Pons (tissue), 1 donor: ENCODE measurements around the gene ZNF808.
"Not testable (repeated sequence)": the region's sequence is repeated elsewhere in the genome, so short reads cannot be mapped to it uniquely, and the experiment has no call there.

Experiments used
- DNase-seq: peaks from one replicate; pipeline ENCODE4 v3.0.0-alpha.2; 2016; ENCODE audit warnings: low spot score

Gene ZNF808

DNA sequence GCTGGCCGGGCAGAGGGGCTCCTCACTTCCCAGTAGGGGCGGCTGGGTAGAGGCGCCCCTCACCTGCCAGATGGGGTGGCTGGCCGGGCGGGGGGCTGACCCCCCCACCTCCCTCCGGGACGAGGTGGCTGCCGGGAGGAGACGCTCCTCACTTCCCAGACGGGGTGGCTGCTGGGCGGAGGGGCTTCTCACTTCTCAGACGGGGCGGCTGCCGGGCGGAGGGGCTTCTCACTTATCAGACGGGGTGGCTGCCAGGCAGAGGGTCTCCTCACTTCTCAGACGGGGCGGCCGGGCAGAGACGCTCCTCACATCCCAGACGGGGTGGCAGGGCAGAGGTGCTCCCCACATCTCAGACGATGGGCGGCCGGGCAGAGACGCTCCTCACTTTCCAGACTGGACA, 66.0 kb downstream of the ZNF808 start:
- not testable (repeated sequence) for DNase-seq

GRCh38 chr19:52599241-52599640, 71.8 kb downstream of the ZNF808 start:
- DNase-seq: no peak

- no peak for DNase-seq
Observed at GRCh38 chr19:52600639-52601024, 73.2 kb downstream of the ZNF808 start.

DNA sequence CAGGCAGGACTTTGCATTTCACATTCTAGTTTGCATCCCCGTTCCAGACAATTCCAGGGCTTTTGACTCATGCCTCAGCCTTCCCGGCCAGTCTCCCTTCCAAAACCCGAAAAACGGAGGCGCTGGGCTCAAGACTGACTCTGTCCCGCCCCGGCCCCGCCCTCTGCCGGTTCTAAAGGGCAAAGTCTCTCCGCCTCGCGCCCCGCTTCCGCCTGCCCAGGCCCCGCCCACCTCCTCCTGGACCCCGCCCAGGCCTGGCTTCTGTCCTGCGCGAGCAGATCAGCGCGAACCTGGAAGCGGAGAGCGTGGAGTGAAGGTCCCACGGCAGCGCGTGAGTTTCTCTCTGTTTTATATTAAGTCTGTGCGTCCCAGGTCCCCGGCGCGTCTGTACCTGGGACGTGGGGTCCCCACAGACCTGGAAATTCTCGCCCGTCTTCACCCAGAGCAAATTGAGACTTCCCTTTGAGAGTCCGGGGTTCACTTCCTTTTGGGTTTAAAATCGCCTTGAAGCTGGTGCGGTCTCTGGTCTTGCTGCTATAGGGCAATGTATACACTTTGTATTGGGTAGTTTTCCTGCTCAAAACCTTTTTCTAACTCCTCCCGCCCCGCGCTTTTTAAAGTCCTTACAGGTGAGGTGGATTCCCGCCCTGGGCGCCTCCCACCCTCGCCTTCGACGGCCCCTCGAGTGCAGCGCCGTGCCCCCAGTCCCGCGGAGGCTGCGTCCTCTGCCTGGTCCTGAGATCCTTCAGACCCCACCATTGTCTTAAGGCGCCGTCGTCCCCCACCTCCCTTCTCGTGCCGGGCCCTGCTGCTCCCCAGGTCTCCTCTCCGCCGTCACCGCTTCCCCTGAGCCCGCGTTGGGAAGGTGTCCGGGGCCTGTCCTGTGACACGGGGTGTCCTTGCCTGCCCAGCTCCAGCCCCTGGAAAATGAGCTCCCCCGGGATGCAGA, 73.8 kb downstream of the ZNF808 start:
- DNase-seq: peak; percentile 70

- DNase-seq: peak; percentile 9
Observed at GRCh38 chr19:52601974-52602366, 74.5 kb downstream of the ZNF808 start.

DNA sequence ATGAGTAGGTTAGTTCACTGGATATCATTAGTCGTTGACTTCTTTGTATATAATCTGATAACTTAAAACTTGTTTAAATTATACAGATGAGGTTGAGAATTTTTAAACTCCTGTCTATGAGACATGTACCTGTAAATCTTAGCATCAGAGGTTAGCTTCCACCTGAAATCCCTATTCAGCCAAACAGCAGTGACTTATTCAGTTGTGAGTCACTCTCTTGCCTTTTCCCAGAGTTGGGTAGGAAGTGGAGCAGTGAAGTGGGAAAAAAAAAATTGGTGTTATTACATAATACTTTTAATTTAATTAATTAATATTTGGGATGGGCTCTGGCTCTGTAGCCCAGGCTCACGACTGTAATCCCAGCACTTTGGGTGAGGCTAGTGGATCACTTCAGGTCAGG, 75.5 kb downstream of the ZNF808 start:
- DNase-seq: no peak

GRCh38 chr19:52603558-52604207, 76.2 kb downstream of the ZNF808 start:
- no peak for DNase-seq
